BJ (cell line): Measurements from ENCODE around the gene VMAC. TPM values are rescaled to one million over a fixed set of nuclear protein-coding genes. Genes with fewer than 3 reads are reported as not detected.

ENCODE experiments used
- CTCF ChIA-PET: fragments of 350-600 bp; formaldehyde crosslinking; extraction: SDS; loops from one replicate; lab custom pipeline; 2021; ENCODE audit warnings: antibody characterized with exemption, inconsistent platforms; lab: Yijun Ruan, JAX
- POLR2A ChIA-PET: fragments of 300-600 bp; sonication (Branson Sonifier 250); formaldehyde crosslinking; extraction: SDS; loops from one replicate; lab custom pipeline; 2021; ENCODE audit warnings: antibody characterized with exemption; lab: Charles Lee
- DNase-seq: peaks from one replicate; pipeline ENCODE4 v3.0.0-alpha.2; 2011; ENCODE audit warnings: low read depth
- H3K27me3 ChIP-seq: 2 replicates; pipeline ENCODE4 v1.6.0; 2011; ENCODE audit warnings: low read length; ENCODE audit not compliant: control insufficient read depth, insufficient read depth
- H3K36me3 ChIP-seq: 2 replicates; pipeline ENCODE4 v1.5.1; 2011; ENCODE audit warnings: low read length; ENCODE audit not compliant: control insufficient read depth, insufficient read depth
- H3K4me3 ChIP-seq: 2 replicates; pipeline ENCODE4 v1.5.1; 2011; ENCODE audit warnings: low read depth, mild to moderate bottlenecking, control low read depth, low read length
- CTCF ChIP-seq: IDR thresholded peaks from 2 replicates; pipeline ENCODE4 v1.5.1; 2011; ENCODE audit warnings: low read depth, mild to moderate bottlenecking, control low read depth, inconsistent platforms, low read length, moderate library complexity; ENCODE audit not compliant: insufficient read depth
- polyA plus RNA-seq: library from polyadenylated mRNA; depleted of rRNA; stranded (reverse); fragments of >200 nt; gene quantifications from 2 replicates; pipeline ENCODE4 v1.2.3, GENCODE V29; 2011

VMAC gene
- polyA plus RNA-seq, 1 experiment, result 4.2 TPM

- CTCF ChIA-PET, result interaction anchor here (1.2 to 2.9 kb wide), 2 partner anchors 26 to 45 kb away, joined by 3 to 19 read pairs; no protein-coding TSS in a partner anchor
- no peak for TF ChIP-seq CTCF
- DNase-seq, result no peak
- POLR2A ChIA-PET, result no interaction called here
- Histone ChIP-seq H3K4me3 (no peak overlapping the region), H3K27me3 (no peaks in the 10 kb centered on the region), H3K36me3 (peaks cover 18% of the 10 kb centered on the region)
Observed at GRCh38 chr19:5941673-5942072, 37.0 kb downstream of the VMAC start.

GRCh38 chr19:5943045-5943444, 38.4 kb downstream of the VMAC start:
- DNase-seq, result no peak
- no peak overlapping the region for H3K4me3 ChIP-seq
- ChIA-PET POLR2A (no interaction called here), CTCF (interaction anchor here (0.8 to 2.9 kb wide), 4 partner anchors 9 to 44 kb away, joined by 3 to 19 read pairs (median 3); no protein-coding TSS in a partner anchor)
- H3K36me3 ChIP-seq, result peaks cover 13% of the 10 kb centered on the region
- no peak for TF ChIP-seq CTCF
- H3K27me3 ChIP-seq, result no peaks in the 10 kb centered on the region

GRCh38 chr19:5943623-5944022, 39.0 kb downstream of the VMAC start:
- Histone ChIP-seq H3K4me3 (no peak overlapping the region), H3K27me3 (no peaks in the 10 kb centered on the region), H3K36me3 (peaks cover 13% of the 10 kb centered on the region)
- no peak for TF ChIP-seq CTCF
- no peak for DNase-seq
- ChIA-PET CTCF (interaction anchor here (1.3 to 2.9 kb wide), 2 partner anchors 9 to 24 kb away, joined by 3 to 19 read pairs; no protein-coding TSS in a partner anchor), POLR2A (no interaction called here)

- CTCF ChIA-PET, result interaction anchor here (0.7 to 12.1 kb wide), 2 partner anchors 10 to 20 kb away, joined by 3 to 78 read pairs; no protein-coding TSS in a partner anchor
- no peak for DNase-seq
- H3K36me3 ChIP-seq, result peaks cover 12% of the 10 kb centered on the region
- H3K4me3 ChIP-seq, result no peak overlapping the region
- POLR2A ChIA-PET, result no interaction called here
- no peak for TF ChIP-seq CTCF
- H3K27me3 ChIP-seq, result no peaks in the 10 kb centered on the region
Observed at GRCh38 chr19:5947435-5947834, 42.8 kb downstream of the VMAC start.

GRCh38 chr19:5948752-5949564, 44.3 kb downstream of the VMAC start:
- Histone ChIP-seq H3K36me3 (peaks cover 12% of the 10 kb centered on the region), H3K4me3 (no peak overlapping the region), H3K27me3 (no peaks in the 10 kb centered on the region)
- ChIA-PET CTCF (interaction anchor here (0.9 to 12.1 kb wide), 3 partner anchors 8 to 99 kb away, joined by 3 to 78 read pairs (median 4); no protein-coding TSS in a partner anchor), POLR2A (no interaction called here)
- TF ChIP-seq CTCF, result no peak
- no peak for DNase-seq
